GM11168 (cell line): ENCODE measurements around the gene DENND4B.

Source experiments
- in situ Hi-C: fragments of 300-500 bp; cut with MboI; formaldehyde crosslinking; loops from one replicate; pipeline ENCODE4 v1.12.0; 2022; ENCODE audit warnings: low sequenced_read_pairs; ENCODE audit not compliant: unreplicated experiment

The DENND4B gene

GRCh38 chr1:153953859-153954365 lies 7.4 kb upstream of the DENND4B start:
- in situ Hi-C loops: no loop called here

- in situ Hi-C loops: no loop called here
Measured at GRCh38 chr1:153951801-153952200, 5.3 kb upstream of the DENND4B start.

- in situ Hi-C loops: no loop called here
Measured at GRCh38 chr1:153951183-153951582, 4.7 kb upstream of the DENND4B start.

GRCh38 chr1:153945795-153946621 lies 510 bp downstream of the DENND4B start:
- in situ Hi-C loops: no loop called here

GRCh38 chr1:153945131-153945794 lies 1.3 kb downstream of the DENND4B start:
- in situ Hi-C loops: no loop called here

GRCh38 chr1:153944827-153945117 lies 1.7 kb downstream of the DENND4B start:
- in situ Hi-C loops: no loop called here

GRCh38 chr1:153944005-153944826 lies 2.3 kb downstream of the DENND4B start:
- in situ Hi-C loops: no loop called here

GRCh38 chr1:153942766-153943549 lies 3.6 kb downstream of the DENND4B start:
- in situ Hi-C loops: no loop called here

- in situ Hi-C loops: no loop called here
Measured at GRCh38 chr1:153941826-153942725, 4.4 kb downstream of the DENND4B start.

- in situ Hi-C loops: no loop called here
Measured at GRCh38 chr1:153940756-153941155, 5.8 kb downstream of the DENND4B start.

GRCh38 chr1:153939476-153939875 lies 7.0 kb downstream of the DENND4B start:
- in situ Hi-C loops: no loop called here

- in situ Hi-C loops: no loop called here
Measured at GRCh38 chr1:153938996-153939395, 7.5 kb downstream of the DENND4B start.

- in situ Hi-C loops: no loop called here
Measured at GRCh38 chr1:153937331-153937730, 9.2 kb downstream of the DENND4B start.

- in situ Hi-C loops: no loop called here
Measured at GRCh38 chr1:153936011-153936802, 10.3 kb downstream of the DENND4B start.

- in situ Hi-C loops: no loop called here
Measured at GRCh38 chr1:153934746-153935145, 11.8 kb downstream of the DENND4B start.

- in situ Hi-C loops: no loop called here
Measured at GRCh38 chr1:153933955-153934354, 12.6 kb downstream of the DENND4B start.

GRCh38 chr1:153933430-153933829 lies 13.1 kb downstream of the DENND4B start:
- in situ Hi-C loops: no loop called here
